Measurements from ENCODE around the gene KCNQ1OT1. TPM values are rescaled to one million over a fixed set of nuclear protein-coding genes. Genes with fewer than 3 reads are reported as not detected.

The KCNQ1OT1 gene
- polyA plus RNA-seq, 1 donor, result 2.8 TPM

- no peak for DNase-seq
Observed at GRCh38 chr11:2599561-2600189, 100.1 kb downstream of the KCNQ1OT1 start.

DNA sequence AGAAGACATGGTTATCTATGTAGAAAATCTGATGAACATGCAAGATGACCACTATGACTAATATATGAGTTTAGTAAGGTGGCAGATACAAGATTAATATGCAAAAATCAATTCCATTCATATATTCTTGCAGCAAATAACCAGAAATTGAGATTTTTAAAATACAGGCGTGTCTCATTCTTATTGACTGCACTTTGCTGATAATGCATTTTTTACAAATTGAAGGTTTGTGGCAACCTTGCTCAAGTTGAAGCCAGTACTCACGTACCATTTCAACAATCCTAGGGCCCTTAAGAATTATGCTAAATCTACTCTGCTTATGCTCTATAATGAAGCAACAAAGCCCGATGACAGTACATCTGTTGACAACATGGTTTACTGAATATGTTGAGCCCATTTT lies 104.6 kb downstream of the KCNQ1OT1 start:
- DNase-seq, result no peak

DNA sequence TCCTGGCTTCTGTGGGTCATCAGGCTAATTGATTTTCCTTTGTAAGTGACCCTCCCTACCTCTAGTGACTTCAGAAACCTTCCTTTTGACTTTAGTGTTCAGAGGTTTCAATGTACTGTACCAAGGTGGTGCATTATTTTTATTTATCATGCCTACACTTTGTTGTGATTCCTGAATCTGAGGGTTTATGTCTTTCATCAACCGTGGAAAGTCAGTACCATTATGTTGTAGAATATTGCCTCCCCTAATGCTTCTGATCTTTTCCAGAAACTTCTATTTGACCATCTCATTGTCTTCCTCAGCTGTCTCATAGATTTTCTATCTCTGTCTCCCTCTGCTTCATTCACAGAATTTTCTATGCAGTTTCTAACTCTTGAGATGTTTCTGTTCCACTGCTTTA lies 105.5 kb downstream of the KCNQ1OT1 start:
- DNase-seq, result no peak

DNA sequence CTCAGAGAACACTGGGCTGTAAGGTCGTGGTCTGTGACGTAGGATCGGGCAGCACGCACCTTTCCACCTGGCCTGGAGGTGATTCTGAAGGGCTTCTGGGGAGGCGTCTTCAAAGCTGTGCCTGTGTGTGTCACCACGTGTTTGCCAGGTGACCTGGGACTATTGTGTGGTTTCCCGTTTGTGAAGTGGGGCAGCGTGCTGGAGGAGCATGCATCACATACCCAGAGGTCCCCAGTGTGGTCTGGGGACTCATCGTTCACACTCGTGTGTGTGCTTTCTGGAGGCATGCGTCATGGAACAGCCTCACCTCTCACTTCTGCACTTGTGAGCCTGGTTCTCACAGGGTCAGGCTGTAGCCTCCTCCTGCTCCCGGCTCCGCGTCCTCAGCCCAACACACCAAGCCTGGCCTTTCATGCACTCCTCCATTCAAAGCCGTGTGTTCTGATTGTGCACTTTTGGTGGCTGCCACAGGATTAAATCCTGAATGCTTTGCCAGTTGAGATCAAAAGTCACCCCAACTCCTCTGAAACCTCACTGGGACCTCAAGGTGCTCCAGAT lies 106.3 kb downstream of the KCNQ1OT1 start:
- DNase-seq, result no peak

GRCh38 chr11:2592559-2593392 lies 107.0 kb downstream of the KCNQ1OT1 start:
- no peak for DNase-seq

DNA sequence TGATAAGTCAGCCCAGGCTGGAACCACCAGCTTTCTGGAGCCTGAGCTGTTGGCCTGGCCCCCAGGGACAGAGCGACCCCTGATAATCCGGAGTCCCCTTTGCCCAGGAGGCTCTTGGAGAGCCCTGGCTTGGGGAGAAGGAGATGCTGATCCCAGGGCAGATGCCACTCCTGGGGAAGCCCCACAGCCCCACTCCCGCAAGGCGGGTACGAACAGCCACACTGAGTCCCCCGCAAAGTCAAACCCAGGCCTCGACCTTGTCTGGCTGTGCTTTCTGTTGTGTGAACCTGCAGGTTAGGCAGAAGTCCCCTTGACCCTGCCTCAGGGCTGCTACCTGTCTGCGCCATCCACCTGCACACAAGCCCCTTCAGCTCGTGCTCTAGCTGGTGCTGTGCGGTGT lies 108.0 kb downstream of the KCNQ1OT1 start:
- DNase-seq, result no peak

- DNase-seq, result no peak
Observed at GRCh38 chr11:2590965-2591754, 108.6 kb downstream of the KCNQ1OT1 start.

- no peak for DNase-seq
Observed at GRCh38 chr11:2590131-2590964, 109.4 kb downstream of the KCNQ1OT1 start.

- DNase-seq, result no peak
Observed at GRCh38 chr11:2589538-2589934, 110.3 kb downstream of the KCNQ1OT1 start.

DNA sequence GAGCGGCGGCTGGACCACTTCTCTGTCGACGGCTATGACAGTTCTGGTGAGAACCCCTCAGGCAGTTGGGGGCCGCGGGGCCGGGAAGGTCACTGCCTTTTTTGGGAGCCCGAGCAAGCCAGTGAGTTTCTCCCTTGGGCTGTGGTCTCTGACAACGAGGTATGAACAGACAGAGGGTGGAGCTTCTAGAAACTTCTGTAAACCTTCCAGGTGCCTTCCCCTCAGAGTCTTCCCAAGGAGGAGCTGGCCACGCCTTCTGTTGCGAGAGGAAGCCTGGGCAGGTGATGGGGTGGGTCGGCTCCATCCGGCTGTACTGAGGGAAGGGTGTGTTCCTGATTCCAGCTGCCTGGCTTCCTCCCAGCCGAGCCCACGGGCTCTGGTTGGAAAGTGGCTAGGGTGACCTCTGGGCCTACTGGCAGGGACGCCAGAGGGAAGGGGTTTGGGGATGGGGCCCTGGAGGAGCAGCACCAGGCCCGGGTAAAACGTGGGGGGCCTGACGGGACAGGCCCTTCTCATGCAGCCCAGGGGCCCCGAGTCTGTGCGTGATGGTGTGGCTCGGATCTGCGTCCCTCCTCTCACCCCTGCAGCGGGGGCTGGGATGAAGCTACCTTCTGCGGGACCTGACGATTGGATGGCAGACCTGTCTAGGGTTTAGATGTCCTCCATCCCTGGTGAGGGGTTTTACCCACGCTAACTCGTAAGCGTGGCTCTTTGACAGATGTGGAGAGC lies 110.8 kb downstream of the KCNQ1OT1 start:
- DNase-seq, result no peak

- no peak for DNase-seq
Observed at GRCh38 chr11:2587976-2588748, 111.6 kb downstream of the KCNQ1OT1 start.

DNA sequence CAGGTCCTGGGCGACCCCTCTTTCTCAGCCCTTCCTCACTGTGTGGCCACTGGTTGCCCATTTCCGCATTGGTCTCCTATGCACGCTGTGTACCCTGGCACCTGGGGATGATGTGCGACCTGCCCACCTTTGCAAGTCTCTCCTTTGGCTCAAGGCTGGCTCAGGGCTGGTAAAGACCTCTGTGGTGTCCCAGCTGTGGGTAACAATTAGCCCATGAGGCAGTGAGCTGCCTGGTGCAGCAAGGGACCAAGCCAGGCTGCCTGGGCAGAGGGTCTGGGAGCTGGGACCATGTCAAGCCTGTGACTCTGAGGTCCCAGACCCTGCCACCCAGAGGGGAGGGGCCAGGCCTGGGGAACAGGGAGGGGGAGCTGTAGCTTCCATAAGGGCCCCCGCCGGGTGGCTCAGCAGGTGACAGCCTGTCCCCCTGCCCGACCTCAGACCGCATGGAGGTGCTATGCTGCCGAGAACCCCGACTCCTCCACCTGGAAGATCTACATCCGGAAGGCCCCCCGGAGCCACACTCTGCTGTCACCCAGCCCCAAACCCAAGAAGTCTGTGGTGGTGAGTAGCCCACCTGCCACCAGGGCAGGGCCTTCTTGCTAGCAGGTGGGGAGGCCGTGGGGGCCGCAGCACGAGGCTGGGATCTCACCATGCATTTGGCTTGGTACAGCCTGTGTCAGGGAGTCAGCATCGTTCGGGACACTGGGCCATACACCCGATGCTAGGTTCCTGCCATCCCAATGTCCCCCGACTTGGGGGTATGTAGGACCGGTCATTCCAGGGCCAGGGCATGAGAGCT lies 112.5 kb downstream of the KCNQ1OT1 start:
- DNase-seq, result no peak

GRCh38 chr11:2586793-2587131 lies 113.0 kb downstream of the KCNQ1OT1 start:
- DNase-seq, result no peak

GRCh38 chr11:2586087-2586792 lies 113.6 kb downstream of the KCNQ1OT1 start:
- DNase-seq, result peak; percentile 89

DNA sequence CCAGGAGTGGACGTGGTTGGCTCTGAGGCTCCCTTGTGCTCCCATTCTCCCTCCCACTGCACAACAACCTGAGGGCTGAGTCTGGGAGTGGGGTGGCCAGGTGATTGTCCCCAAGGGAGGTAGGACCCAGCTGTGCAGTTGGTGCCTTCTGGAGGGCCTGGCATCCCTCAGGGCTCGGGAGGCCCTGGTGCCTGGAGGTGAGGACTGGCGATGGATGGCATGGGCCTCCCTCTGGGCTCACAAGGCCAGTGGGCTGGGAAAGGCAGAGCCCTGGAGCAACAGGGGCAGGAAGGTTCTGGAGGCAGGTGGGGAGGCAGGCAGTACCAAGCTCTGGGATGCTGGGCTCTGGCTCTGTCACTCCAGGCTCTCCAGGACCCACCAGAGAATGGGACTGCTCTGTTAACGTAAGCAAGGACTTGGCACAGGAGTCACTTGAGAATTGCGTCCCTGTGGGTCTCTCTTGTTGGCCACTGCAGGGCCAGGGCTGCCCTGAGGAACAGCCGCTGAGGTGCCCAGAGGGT lies 114.2 kb downstream of the KCNQ1OT1 start:
- no peak for DNase-seq

DNA sequence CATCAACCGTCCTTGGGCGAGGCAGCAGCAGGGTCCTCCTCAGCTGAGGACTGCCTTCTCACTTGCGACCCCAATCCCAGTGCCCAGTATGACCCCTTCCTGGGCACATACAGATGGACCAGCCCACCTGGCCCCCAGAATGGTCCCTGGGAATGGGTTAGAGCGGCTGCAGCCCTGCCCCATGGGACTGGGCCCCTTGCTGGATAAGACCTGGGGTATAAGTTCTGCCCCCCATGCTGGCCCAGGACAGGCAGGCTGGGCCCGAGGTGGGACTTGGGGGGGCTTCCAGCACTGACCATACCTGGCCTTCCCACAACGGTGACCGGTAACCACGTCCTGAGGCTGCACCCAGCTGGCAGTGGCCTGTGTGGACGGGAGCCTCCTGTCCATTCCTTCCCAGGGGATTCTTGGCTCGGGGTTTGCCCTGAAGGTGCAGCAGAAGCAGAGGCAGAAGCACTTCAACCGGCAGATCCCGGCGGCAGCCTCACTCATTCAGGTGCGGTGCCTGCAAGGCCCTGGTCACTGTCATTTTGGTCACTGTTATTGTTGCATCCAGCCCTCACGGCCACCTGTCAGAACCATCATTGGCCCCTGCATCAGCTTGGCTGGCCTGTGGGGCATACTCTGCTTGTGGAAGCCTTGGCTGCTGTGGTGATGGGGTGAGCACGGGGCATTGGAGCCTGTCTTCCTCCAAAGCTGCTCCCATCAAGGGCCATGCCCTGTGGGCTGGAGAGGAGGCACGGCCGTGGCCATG lies 114.8 kb downstream of the KCNQ1OT1 start:
- no peak for DNase-seq

- DNase-seq, result no peak
Observed at GRCh38 chr11:2584434-2584811, 115.4 kb downstream of the KCNQ1OT1 start.

DNA sequence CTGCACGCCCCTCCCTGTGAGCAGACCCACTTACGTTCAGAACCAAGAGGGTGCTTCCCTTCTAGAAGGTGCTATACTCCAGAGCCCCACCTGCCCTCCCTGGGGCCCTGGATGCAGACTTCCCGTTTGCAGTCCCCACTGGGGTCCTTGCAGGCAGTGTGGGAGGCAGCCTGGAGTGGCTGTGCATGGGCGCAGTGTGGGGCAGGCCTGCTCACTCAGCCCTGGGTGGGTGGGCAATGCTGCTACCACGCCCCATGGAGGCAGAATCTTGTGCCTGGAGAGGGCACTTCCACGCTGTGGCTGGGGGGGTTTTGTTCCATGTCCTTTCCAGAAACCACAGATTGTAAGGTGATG lies 116.2 kb downstream of the KCNQ1OT1 start:
- no peak for DNase-seq
